Vagina (tissue), 2 donors: ENCODE data around the gene ALDH3B1.

ENCODE experiments used
- POLR2A ChIP-seq, 2 donors: fragments of 450-650 bp; IDR thresholded peaks; one replicate each; pipeline ENCODE4 v1.6.1; 2017; ENCODE audit warnings: antibody characterized with exemption in 2 of 2, mild to moderate bottlenecking in 2 of 2, moderate library complexity in 2 of 2
- TF ChIP-seq, protein P1 (sequence below), 3 experiments: fragments of 450-650 bp in 2 of 3; fragments of 200-600 bp in 1 of 3; sonication (generic) in 1 of 3; IDR thresholded peaks; one replicate each; pipeline ENCODE4 v1.5.1; 2017 to 2019; ENCODE audit warnings: antibody characterized with exemption in 3 of 3, mild to moderate bottlenecking in 2 of 3, moderate library complexity in 2 of 3

- TF ChIP-seq POLR2A (IDR thresholded peaks at IDR 0.05), result no peak
- TF ChIP-seq, protein P1, sequence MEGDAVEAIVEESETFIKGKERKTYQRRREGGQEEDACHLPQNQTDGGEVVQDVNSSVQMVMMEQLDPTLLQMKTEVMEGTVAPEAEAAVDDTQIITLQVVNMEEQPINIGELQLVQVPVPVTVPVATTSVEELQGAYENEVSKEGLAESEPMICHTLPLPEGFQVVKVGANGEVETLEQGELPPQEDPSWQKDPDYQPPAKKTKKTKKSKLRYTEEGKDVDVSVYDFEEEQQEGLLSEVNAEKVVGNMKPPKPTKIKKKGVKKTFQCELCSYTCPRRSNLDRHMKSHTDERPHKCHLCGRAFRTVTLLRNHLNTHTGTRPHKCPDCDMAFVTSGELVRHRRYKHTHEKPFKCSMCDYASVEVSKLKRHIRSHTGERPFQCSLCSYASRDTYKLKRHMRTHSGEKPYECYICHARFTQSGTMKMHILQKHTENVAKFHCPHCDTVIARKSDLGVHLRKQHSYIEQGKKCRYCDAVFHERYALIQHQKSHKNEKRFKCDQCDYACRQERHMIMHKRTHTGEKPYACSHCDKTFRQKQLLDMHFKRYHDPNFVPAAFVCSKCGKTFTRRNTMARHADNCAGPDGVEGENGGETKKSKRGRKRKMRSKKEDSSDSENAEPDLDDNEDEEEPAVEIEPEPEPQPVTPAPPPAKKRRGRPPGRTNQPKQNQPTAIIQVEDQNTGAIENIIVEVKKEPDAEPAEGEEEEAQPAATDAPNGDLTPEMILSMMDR (IDR thresholded peaks at IDR 0.05), result no peak
Observed at GRCh38 chr11:68049509-68050370, 39.6 kb downstream of the ALDH3B1 start.
